HG03103 (cell line): ENCODE measurements around the gene PIP4P1.
"Not testable (repeated sequence)": the region's sequence is repeated elsewhere in the genome, so short reads cannot be mapped to it uniquely, and the experiment has no call there.

Experiments
- ATAC-seq: cut with Tn5 transposase; IDR thresholded peaks from one replicate; pipeline ENCODE4 v1.9.1; 2021; ENCODE audit warnings: low read depth; ENCODE audit not compliant: unreplicated experiment

Gene PIP4P1

DNA sequence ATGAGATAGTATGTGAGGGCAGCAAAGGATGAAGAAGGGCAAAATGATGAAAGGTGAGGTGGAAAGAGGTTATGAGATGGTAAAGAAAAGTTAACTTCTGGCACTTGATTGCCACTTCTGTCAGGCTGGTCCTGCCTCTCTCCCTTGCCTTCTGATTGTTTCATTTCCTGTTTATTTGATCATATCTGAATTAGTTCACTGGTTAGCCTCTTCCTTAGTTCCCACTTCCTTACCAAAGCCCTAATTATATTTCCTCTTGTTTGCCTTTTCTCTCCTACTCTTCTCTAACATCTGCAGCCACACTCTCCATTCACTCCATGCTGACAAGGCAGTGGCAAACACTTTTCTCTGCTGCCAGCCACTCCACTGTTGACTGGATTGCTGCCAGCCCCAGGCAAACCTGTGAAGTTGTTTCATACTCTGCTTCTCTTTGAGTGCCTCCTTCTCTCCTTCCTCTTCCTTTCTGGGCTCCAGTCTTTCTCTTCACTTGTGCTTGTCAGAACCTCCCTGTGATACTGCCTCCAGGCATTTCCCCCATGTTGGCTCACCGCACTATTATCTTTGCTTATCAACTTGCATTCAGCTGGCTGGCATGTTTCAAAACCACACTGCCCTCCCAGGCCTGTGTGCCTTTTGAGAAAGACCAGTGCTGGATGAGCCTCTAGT, 16.1 kb upstream of the PIP4P1 start:
- ATAC-seq, result no peak

DNA sequence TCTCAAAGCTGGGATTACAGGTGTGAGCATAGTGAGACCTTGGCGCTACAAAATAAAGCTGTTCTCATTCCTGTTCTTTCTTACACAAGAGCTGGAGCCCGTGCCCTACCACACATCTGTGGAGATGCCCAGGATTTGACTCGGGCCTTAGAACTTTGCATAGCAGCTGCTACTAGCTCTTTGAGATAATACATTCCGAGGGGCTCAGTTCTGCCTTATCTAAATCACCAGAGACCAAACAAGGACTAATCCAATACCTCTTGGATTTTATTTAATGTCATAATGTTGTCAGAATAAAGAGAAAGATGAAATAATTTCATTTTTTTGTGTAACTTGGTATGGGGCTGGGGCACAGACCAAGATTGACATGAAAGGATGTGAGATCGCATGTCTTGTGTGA, 15.5 kb upstream of the PIP4P1 start:
- no peak for ATAC-seq

DNA sequence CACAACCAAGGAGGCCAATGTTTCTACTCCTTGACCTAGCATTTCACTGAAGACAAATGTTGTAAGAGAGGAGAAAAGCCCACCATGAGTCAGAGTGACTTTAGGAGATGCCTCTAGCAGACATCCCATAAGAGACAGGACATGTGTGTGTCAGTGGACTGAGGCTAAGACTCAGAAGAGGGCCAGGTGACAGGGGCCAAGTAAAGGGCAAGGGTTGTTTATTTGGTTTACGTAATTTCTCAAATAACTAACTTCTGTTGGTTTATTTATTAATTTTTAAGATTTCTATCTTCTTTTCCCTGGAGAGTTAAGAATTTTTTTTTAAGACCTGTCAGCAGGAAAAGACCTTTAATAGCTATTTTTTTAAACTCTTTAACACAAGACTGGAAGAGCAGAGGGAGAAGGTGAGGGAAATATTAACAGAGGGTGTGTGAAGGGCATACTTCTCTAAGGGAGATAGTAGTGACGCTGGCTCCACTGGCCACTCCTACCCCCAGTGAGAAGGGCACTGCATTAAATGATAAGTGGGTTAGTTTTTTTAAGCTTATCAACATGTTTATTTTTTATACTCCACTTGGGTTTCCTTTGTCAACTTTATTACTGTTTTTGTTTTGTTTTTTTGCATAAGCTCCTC, 11.4 kb upstream of the PIP4P1 start:
- no peak for ATAC-seq

DNA sequence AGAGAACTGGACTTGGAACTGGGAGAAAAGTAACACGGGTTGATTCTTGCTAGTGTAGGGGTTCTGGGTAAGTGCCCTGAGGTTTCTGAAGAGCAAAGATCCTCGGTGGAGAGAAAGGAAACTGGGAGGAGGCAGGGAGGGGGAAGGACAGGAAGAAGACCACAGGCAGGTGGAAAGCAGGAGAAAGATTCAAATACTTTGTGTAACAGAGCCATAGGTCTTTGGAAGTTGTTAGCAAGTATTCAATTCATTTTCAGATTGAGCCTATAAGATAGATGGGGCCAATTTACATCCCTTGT, 9.3 kb upstream of the PIP4P1 start:
- ATAC-seq, result no peak

DNA sequence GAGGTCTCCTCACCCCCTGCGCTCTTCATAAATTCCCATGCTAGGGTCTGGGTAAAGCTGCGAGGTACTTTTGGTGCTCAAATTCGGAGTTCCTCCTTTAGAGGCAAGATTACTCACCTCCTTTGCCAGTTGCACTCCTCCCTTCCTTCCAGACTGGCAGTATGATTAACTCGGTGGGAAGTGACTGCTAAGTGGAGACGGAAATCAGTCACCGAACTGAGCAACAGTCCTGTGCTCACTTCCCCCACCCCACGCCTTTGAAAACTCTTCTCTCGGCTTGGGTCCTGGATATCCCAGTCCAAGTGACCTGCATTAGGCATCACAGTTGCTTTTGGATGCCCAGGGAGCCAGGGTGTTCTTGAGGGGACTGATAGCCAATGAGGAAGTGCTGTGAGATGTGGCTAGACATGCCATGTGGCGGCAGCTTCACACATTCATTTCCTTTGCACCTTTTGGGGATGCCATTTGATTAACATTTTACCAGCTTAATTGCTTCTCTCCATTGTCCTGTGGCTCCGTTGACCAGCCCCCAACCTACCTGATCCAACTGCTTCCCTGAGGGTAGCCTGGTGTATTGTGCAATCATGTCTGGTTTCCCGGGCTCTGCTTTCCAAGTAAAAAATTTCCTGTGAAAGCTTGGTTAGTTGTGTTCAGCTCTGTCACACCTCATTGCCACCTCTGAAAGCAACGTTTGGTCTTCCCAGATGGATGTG, 8.8 kb upstream of the PIP4P1 start:
- peak; percentile 25 for ATAC-seq

DNA sequence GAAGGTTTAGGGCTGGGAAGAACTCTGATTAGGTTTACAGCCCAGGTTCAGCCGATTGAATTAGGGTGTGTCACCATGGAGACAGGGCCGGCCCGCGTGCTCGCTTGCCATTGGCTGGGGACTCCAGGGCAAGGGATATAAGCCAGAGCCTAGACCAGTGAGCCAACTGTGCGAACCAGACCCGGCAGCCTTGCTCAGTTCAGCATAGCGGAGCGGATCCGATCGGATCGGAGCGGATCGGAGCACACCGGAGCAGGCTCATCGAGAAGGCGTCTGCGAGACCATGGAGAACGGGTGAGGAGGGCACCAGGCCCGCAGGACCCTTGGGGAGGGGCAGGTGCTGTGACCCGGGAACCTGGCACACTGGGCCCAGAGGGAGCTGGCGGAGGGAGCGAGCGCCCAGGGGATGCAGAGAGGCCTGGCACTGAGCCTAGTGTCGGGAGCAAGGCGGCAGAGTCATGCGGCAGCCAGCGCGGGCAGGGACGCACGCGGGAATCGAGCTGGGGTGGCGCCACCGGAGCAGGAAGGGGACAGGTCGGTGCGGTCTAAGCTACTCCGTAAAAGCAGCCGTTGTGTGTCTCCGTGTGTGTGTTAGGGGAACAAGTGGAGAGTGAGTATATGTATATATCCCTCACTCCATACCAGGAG, 8.1 kb upstream of the PIP4P1 start, which contains the start of gene PNP:
Gene PNP, plus strand, starts transcription at position 165 of the 648 bp plus-strand sequence. Its CDS starts 119 bp downstream, at position 284.
- ATAC-seq, result peak; percentile 93

DNA sequence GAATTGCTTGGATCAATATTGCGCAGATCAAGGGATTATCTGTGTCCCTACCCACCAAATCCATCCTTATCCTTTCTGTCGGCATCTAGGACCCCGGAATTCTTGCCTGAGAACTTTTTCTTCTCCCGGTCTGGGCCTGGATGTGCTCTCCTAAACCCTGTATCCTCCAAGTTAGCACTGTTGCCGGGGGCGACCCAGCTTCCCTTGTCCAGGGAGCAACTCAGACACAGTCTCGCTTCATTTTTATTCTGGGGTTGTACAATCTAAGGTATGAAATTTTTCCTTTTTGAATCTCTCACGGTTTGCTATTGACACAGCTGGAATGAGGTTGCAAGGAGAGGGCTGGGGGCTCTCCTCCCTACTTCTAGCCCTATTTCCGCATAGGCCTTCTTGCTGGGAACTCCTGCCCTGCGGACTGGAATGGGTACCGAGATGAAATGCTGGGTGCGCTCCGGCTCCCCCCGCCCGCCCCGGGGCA, 7.6 kb upstream of the PIP4P1 start:
- no peak for ATAC-seq

DNA sequence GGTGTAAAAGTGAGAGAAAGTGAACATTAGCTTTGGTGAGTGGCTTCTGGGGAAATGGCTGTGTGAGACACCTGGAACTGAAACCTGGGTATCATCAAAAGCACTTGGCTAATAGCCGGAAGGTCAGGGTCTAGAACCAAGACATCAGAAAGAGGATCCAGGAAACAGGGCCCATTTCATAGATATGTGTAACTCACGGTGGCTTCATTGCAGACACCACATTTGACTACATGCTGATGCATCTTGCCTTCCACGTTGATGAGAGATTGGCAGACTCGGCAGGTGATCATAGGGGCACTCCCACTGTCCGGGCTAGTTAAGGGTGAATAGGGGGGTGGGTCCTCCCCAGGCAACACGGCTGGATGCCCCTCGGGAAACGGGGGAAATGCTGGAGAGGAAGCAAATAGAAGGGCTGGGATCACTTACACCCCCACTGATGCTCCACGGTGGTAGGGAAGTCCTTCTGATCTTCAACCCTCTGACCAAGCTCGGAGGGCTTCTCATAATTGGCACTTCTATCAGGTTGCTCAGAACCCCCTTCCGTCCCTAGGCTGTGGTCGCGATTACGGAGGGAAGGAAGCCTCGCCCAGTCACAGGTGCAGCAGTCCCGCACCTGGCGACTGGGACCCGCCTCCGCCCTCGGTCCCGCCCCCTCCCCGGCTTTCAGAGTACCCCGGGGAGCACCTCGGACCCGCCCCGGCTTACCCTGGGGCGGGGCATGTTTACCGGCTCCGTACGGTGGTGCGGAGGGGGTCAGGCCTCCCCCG, 593 bp downstream of the PIP4P1 start:
- peak; percentile 2 for ATAC-seq

DNA sequence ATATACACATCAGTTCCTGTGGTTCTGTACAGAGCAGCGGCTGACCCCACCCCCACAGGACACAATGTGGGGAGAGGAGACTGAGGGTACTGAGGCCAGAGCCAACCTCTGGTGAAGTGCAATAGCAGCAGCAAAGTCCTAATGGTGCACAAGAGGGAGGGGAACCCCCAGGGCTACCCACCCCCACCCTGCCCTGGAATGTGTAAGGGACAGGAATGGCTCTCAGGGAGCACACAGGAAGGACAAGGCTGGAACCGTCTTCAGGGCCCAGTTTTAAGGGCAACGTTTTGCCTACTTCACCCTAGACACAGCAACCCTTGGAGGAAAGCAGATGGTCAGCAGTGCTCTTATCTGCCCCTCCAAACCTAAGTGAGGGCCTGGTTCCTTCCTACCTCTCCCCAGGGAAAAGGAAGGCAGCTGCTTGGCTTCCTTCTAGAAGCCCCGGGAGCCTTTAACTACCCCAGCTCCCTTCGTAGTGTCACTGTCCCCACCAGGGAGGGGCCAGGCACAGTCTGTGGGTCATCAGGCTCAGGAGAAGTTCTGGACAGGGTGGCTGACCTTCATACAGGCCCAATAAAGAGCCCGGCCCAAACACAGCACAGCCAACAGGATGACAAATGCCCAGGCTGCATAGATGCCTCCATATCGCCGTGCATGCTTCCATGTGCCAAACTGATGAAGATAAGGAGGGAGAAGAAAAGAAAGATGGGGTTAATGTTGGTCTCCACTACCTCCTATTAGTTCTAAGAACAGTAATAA, 3.0 kb downstream of the PIP4P1 start:
- ATAC-seq, result no peak

DNA sequence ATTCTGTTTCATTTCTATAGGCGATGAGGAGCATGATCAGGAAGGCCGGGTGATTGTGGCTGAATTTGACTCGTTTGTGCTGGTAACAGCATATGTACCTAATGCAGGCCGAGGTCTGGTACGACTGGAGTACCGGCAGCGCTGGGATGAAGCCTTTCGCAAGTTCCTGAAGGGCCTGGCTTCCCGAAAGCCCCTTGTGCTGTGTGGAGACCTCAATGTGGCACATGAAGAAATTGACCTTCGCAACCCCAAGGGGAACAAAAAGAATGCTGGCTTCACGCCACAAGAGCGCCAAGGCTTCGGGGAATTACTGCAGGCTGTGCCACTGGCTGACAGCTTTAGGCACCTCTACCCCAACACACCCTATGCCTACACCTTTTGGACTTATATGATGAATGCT, 4.3 kb downstream of the PIP4P1 start:
- ATAC-seq, result no peak

DNA sequence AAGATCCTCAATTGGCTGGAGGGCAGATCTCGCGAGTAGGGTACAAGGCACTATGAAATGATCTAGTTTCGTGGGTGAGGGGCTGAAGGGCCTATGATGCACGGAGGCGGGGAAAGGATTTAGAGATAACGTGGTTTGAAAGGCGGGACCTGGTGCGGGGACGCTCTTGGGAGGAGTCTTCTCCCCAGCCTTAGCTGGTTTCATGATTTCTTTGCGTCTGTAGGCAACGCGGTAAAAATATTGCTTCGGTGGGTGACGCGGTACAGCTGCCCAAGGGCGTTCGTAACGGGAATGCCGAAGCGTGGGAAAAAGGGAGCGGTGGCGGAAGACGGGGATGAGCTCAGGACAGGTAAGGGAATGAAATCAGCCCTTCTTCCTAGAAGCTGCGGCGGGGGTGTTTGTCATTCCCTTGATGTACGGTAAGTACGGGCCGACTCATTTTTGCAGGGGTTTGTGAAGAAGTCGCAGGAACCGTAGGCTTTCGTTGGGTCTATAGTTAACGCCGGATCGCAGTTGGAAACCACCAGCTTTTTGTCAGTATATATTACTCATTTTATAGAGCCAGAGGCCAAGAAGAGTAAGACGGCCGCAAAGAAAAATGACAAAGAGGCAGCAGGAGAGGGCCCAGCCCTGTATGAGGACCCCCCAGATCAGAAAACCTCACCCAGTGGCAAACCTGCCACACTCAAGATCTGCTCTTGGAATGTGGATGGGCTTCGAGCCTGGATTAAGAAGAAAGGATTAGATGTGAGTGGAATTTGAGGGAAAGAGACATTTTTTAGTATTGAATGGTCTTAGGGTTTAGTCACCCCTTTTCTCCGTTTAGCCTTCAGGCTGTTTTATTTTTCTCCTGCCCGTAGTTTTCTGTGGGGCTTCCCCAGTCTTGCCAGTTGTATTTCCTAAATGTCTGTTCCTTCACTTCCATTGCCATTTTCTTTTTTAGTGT, 5.6 kb downstream of the PIP4P1 start:
- peak; percentile 39 for ATAC-seq

DNA sequence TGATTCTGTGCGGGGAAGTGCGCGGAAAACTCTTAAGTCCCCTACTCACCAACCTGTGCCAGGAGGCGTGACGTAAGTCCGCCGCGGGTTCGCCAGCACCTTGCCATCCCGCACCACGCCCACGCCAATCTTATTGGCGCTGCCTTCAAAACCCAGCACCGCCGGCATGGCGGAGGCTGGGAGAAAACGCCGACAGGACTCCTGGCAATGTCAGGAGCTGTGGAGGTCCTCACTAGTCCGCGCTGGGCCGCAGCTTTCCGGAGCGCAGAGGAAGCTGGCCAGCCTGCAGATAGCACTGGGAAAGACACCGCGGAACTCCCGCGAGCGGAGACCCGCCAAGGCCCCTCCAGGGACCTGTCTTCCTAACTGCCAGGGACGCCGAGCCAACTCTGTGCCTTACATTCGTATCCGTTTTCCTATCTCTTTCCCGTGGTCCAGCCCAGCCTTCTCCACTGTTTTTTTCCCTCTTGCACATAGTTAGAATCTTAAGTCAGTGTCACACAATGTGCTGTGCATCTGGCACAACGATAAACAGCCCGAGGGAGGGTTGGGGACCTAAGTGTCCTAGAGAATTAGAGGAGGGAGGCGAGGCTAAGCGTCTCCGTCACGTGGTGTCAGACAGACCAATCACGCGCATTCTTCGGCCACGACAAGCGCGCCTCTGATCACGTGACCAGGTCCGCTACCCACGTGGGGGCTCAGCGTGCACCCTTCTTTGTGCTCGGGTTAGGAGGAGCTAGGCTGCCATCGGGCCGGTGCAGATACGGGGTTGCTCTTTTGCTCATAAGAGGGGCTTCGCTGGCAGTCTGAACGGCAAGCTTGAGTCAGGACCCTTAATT, 6.5 kb downstream of the PIP4P1 start, which contains the start of the genes APEX1 and OSGEP:
Gene APEX1, plus strand, starts transcription at position 711 of the 839 bp plus-strand sequence. CDS start 420 bp downstream, outside the sequence.
Gene OSGEP, minus strand, starts transcription at position 297 of the 839 bp plus-strand sequence. Its CDS starts 129 bp downstream, at position 168.
- peak; percentile 83 for ATAC-seq

DNA sequence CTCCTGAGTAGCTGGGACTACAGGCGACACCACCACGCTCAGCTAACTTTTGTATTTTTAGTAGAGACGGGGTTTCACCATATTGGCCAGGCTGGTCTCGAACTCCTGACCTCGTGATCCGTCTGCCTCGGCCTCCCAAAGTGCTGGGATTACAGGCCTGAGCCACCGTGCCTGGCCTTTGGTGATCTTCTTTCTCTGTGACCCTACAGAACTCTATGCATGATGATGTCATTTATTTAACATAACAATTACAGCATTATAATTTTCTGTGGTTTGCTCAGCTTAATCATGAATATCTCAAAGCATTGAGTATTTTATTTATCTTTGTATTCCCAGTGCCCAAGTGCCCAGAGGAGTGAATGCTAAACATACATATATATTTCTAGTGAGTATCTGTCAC, 8.4 kb downstream of the PIP4P1 start:
- ATAC-seq, result not testable (repeated sequence)

DNA sequence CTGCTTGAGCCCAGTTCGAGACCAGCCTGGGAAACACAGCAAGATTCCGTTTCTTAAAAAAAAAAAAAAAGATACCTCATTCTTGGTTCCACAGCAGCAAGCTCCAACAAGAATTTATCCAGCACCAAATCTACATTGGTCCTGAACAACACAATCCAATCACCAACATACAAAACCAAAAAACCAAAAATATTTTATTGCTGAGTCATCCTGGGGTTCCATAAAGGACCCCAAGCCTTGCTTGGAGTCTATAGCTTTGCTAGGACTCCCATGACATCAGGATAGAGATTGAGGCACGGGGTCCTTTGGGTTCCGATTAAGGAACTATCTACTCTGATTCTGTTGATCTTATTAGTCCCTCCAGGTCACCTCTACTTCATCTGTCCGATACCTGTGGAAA, 14.3 kb downstream of the PIP4P1 start:
- ATAC-seq, result no peak

DNA sequence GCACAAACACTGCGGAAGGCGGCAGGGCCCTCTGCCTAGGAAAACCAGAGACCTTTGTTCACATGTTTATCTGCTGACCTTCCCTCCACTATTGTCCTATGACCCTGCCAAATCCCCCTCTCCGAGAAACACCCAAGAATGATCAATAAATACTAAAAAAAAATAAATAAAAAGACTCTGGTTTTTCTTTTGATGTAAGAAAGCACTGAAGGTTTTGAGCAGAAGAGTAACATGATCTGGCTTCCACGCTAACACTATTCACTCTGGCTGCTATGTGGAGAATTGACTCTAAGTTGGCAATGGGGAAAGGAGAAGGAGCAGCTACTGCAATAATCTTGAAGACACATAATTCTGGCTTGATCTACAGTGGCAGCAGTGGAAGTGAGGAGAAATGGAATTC, 17.6 kb downstream of the PIP4P1 start:
- ATAC-seq, result not testable (repeated sequence)

DNA sequence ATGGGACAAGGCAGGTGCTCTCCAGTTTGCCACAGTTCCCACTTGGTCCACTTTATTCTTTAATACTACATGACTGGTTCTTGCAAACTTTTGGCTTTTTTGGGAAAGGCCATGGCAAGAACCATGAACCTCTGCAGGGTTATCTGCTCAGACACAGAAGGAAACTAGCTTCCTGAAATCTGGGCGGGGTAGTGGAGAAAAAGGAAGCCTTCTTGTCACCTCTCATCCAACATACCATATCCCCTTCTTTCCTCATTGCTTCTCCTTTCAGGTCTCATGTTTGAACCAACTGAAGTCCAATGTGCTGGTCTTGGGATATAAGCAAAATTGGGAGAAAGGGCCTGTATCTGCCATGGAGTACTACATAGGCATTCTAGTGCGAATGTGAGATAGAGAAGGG, 19.8 kb downstream of the PIP4P1 start:
- no peak for ATAC-seq

DNA sequence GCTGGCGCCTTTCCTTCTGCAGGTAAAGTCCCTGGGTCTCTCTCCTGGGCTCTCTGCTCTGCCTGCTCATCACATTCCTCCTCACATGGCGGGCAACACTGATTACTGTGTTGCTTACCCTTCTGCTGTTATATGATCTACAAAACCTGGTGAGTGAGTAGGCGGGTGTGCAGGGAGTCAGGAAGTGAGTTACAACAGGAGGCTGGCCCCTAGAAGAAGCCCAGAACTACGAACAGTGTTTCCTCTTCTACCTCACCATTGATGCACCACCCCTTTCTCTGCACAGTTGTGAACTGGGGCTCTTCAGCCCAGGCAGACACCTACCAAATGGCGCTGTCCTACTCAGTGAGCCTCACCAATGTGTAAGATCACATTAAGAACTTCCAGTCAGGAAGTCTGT, 20.4 kb downstream of the PIP4P1 start:
- ATAC-seq, result peak; percentile 59

DNA sequence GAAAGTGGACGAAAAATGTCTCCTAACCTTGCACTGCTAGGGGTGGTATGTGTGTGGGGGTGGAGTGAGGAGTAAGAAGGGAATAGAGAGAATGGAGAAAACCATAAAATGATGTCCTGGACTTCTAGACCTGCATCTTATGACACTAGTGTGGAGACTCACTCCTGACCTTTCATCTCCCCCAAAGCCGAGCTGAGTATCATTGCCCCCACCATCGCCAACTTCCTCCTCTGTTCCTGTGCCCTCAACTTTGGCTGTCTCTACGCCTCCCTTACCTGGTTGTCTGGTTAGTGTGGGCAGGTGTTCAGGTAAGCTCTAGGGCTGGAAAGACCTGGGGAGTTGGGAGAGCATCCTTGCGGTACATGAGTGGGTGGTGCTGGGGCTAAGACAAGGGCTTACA, 20.8 kb downstream of the PIP4P1 start:
- ATAC-seq, result no peak
